CD4-positive, alpha-beta T cell treated with Interleukin-21 for 1 hour (primary cell): ENCODE data around the gene RGS7BP.

Experiments
- DNase-seq: peaks from one replicate; pipeline ENCODE4 v3.0.0-alpha.2; 2020

The RGS7BP gene

GRCh38 chr5:64637144-64637543 is 131.3 kb downstream of the RGS7BP start:
- no peak for DNase-seq

- DNase-seq: no peak
Observed at GRCh38 chr5:64637837-64638443, 132.1 kb downstream of the RGS7BP start.

GRCh38 chr5:64644831-64645230 is 139.0 kb downstream of the RGS7BP start:
- DNase-seq: no peak

GRCh38 chr5:64646169-64646568 is 140.4 kb downstream of the RGS7BP start:
- DNase-seq: no peak

- DNase-seq: no peak
Observed at GRCh38 chr5:64649512-64649911, 143.7 kb downstream of the RGS7BP start.

GRCh38 chr5:64653766-64654560 is 148.1 kb downstream of the RGS7BP start:
- DNase-seq: no peak

GRCh38 chr5:64654561-64654938 is 148.7 kb downstream of the RGS7BP start:
- no peak for DNase-seq

- DNase-seq: no peak
Observed at GRCh38 chr5:64655596-64655995, 149.8 kb downstream of the RGS7BP start.

GRCh38 chr5:64659289-64659688 is 153.5 kb downstream of the RGS7BP start:
- no peak for DNase-seq
